SK-N-SH (cell line): ENCODE measurements around the gene CABP4. TPM values are rescaled to one million over a fixed set of nuclear protein-coding genes. Genes with fewer than 3 reads are reported as not detected.

Source experiments
- CTCF ChIA-PET: fragments of 300-600, 350-600 bp; formaldehyde crosslinking; extraction: SDS; loops from one replicate; lab custom pipeline; 2021; lab: Yijun Ruan, JAX
- POLR2A ChIA-PET: fragments of 350-600 bp; sonication (Branson Sonifier 250); formaldehyde crosslinking; extraction: SDS; loops from one replicate; lab custom pipeline; 2020; ENCODE audit warnings: antibody characterized with exemption, inconsistent platforms; lab: Yijun Ruan, JAX
- DNase-seq: peaks from one replicate; pipeline ENCODE4 v3.0.0; 2012
- H2AFZ ChIP-seq: fragments of 200-600 bp; sonication (generic); 2 replicates; pipeline ENCODE4 v1.8.1; 2016; ENCODE audit warnings: antibody characterized with exemption, mild to moderate bottlenecking, low read depth
- H3F3A ChIP-seq: fragments of 200-600 bp; sonication (generic); replicated peaks from 2 replicates; pipeline ENCODE3; 2016; ENCODE audit warnings: antibody characterized with exemption, mild to moderate bottlenecking; ENCODE audit not compliant: insufficient read depth
- H3K27ac ChIP-seq, 2 experiments: fragments of 200-500 bp in 1 of 2; fragments of 200-600 bp in 1 of 2; sonication (Bioruptor generic) in 1 of 2; sonication (generic), shearing (Covaris generic) in 1 of 2; 2 replicates each; pipeline versions ENCODE4 v1.5.1 to v1.6.1; 2014 to 2016; ENCODE audit warnings: low read depth in 2 of 2, inconsistent platforms in 1 of 2, low read length in 1 of 2, mild to moderate bottlenecking in 1 of 2, mixed read lengths in 1 of 2
- H3K27me3 ChIP-seq: fragments of 200-600 bp; sonication (generic), shearing (Covaris generic); 2 replicates; pipeline ENCODE4 v1.6.1; 2016; ENCODE audit warnings: mixed run types; ENCODE audit not compliant: insufficient read depth
- H3K36me3 ChIP-seq, 2 experiments: fragments of 200-500 bp in 1 of 2; fragments of 200-600 bp in 1 of 2; sonication (Bioruptor generic) in 1 of 2; sonication (generic) in 1 of 2; replicated peaks in 1 of 2; 2 replicates each; pipeline versions ENCODE3 to v1.5.1; 2014 to 2016; ENCODE audit warnings: low read length in 1 of 2, mild to moderate bottlenecking in 1 of 2; ENCODE audit not compliant: insufficient read depth in 2 of 2, control insufficient read depth in 1 of 2
- H3K4me1 ChIP-seq, 2 experiments: fragments of 200-500 bp in 1 of 2; fragments of 200-600 bp in 1 of 2; sonication (Bioruptor generic) in 1 of 2; sonication (generic), shearing (Covaris generic) in 1 of 2; 2 replicates each; pipeline versions ENCODE4 v1.5.1 to v1.6.1; 2014 to 2016; ENCODE audit warnings: low read depth in 1 of 2, low read length in 1 of 2, mixed run types in 1 of 2; ENCODE audit not compliant: insufficient read depth in 2 of 2, control insufficient read depth in 1 of 2
- H3K4me2 ChIP-seq: fragments of 200-600 bp; sonication (generic), shearing (Covaris generic); 2 replicates; pipeline ENCODE4 v1.6.1; 2017; ENCODE audit warnings: mixed run types
- H3K4me3 ChIP-seq, 2 experiments: fragments of 200-500 bp in 1 of 2; fragments of 200-600 bp in 1 of 2; sonication (Bioruptor generic) in 1 of 2; sonication (generic), shearing (Covaris generic) in 1 of 2; 2 replicates each; pipeline versions ENCODE4 v1.5.1 to v1.8.1; 2014 to 2016; ENCODE audit warnings: low read depth in 2 of 2, inconsistent platforms in 1 of 2, low read length in 1 of 2, mild to moderate bottlenecking in 1 of 2, mixed read lengths in 1 of 2, moderate library complexity in 1 of 2
- H3K79me2 ChIP-seq: fragments of 200-600 bp; sonication (generic); 2 replicates; pipeline ENCODE4 v1.8.1; 2017; ENCODE audit warnings: mild to moderate bottlenecking; ENCODE audit not compliant: insufficient read depth
- H3K9ac ChIP-seq: fragments of 200-600 bp; sonication (generic); 2 replicates; pipeline ENCODE4 v1.6.1; 2017; ENCODE audit warnings: mixed run types
- H3K9me2 ChIP-seq: fragments of 200-600 bp; sonication (generic); 2 replicates; pipeline ENCODE4 v1.6.1; 2017; ENCODE audit warnings: mixed run types
- H3K9me3 ChIP-seq: fragments of 200-600 bp; sonication (generic); 2 replicates; pipeline ENCODE4 v1.6.1; 2017; ENCODE audit warnings: mixed run types, mild to moderate bottlenecking, moderate library complexity
- H4K20me1 ChIP-seq: fragments of 200-600 bp; sonication (generic); 2 replicates; pipeline ENCODE4 v1.6.1; 2017; ENCODE audit warnings: mild to moderate bottlenecking, mixed run types; ENCODE audit not compliant: insufficient read depth
- EP300 ChIP-seq, 2 experiments: IDR thresholded peaks; 2 replicates each; pipeline versions ENCODE4 v1.4.0 to v1.6.1; 2012; ENCODE audit warnings: borderline replicate concordance in 1 of 2, low read depth in 1 of 2, low read length in 1 of 2
- GABPA ChIP-seq: IDR thresholded peaks from 2 replicates; pipeline ENCODE4 v1.4.0; 2012; ENCODE audit warnings: low read depth, mild to moderate bottlenecking
- GATA2 ChIP-seq: sonication (generic); formaldehyde crosslinking; IDR thresholded peaks from 2 replicates; pipeline ENCODE4 v1.5.0; 2020; ENCODE audit warnings: mild to moderate bottlenecking, missing genetic modification reagents
- JUND ChIP-seq: IDR thresholded peaks from 2 replicates; pipeline ENCODE4 v1.4.0; 2012
- MAX ChIP-seq: IDR thresholded peaks from 2 replicates; pipeline ENCODE4 v1.4.0; 2012; ENCODE audit warnings: low read depth
- MXI1 ChIP-seq: IDR thresholded peaks from 2 replicates; pipeline ENCODE4 v1.6.1; 2012; ENCODE audit warnings: mild to moderate bottlenecking, low read depth, low read length, improper control_type of control experiment
- NFIC ChIP-seq: IDR thresholded peaks from 2 replicates; pipeline ENCODE4 v1.4.0; 2012; ENCODE audit warnings: borderline replicate concordance
- RFX5 ChIP-seq: IDR thresholded peaks from 2 replicates; pipeline ENCODE4 v1.6.1; 2012; ENCODE audit warnings: mild to moderate bottlenecking, improper control_type of control experiment, low read length
- RXRA ChIP-seq: IDR thresholded peaks from 2 replicates; pipeline ENCODE4 v1.4.0; 2012; ENCODE audit warnings: low read depth, mild to moderate bottlenecking, borderline replicate concordance
- SMC3 ChIP-seq: IDR thresholded peaks from 2 replicates; pipeline ENCODE4 v1.6.1; 2012; ENCODE audit warnings: low read depth, low read length, improper control_type of control experiment
- TAF1 ChIP-seq: IDR thresholded peaks from 2 replicates; pipeline ENCODE4 v1.6.1; 2012; ENCODE audit warnings: low read depth, mild to moderate bottlenecking, low read length, moderate library complexity, borderline replicate concordance
- TCF12 ChIP-seq: IDR thresholded peaks from 2 replicates; pipeline ENCODE4 v1.4.0; 2012
- TEAD4 ChIP-seq: IDR thresholded peaks from 2 replicates; pipeline ENCODE4 v1.4.0; 2012; ENCODE audit warnings: mild to moderate bottlenecking, borderline replicate concordance; ENCODE audit not compliant: insufficient read depth
- USF1 ChIP-seq: IDR thresholded peaks from 2 replicates; pipeline ENCODE4 v1.4.0; 2012; ENCODE audit warnings: low read depth, borderline replicate concordance
- USF2 ChIP-seq: fragments of 150-350 bp; IDR thresholded peaks from 2 replicates; pipeline ENCODE4 v1.6.1; 2017; ENCODE audit warnings: antibody characterized with exemption, low read length, low read depth, borderline replicate concordance
- YY1 ChIP-seq: IDR thresholded peaks from 2 replicates; pipeline ENCODE4 v1.4.0; 2012; ENCODE audit warnings: low read depth, mild to moderate bottlenecking
- ZBTB33 ChIP-seq: IDR thresholded peaks from 2 replicates; pipeline ENCODE4 v1.4.0; 2012; ENCODE audit warnings: low read depth, borderline replicate concordance
- WGBS: methylation state at CpG from one replicate; pipeline ENCODE4 v1.1.6; 2017; ENCODE audit warnings: low lambda C conversion rate; 5-methylcytosine and 5-hydroxymethylcytosine counted together
- polyA plus RNA-seq, 3 experiments: library from polyadenylated mRNA; depleted of rRNA; stranded (reverse); fragments of >200 nt; gene quantifications; 2 replicates each; pipeline ENCODE4 v1.2.3, GENCODE V29; 2012

Gene CABP4
- polyA plus RNA-seq, 1 of the 3 experiments (the other 2 are of a cell fraction): not detected

GRCh38 chr11:67470337-67471002, 15.3 kb downstream of the CABP4 start:
- CTCF ChIA-PET: interaction anchor here (0.9 to 3.4 kb wide), 5 partner anchors 32 to 93 kb away, joined by 3 to 32 read pairs (median 8); partner anchors contain the start of gene PPP1CA
- POLR2A ChIA-PET: interaction anchor here (1.3 to 1.9 kb wide), 2 partner anchors 13 to 79 kb away, joined by 5 to 6 read pairs; partner anchors contain the start of genes AIP and RAD9A
- Histone ChIP-seq H3F3A (peaks cover 10% of the 10 kb centered on the region), H3K9me3 (no peaks in the 10 kb centered on the region), H3K4me3 (no peak overlapping the region), H3K36me3 (no peaks in the 10 kb centered on the region), H3K27ac (no peak overlapping the region), H3K79me2 (peaks cover 7% of the 10 kb centered on the region; the same call in 1 of the 2 replicates), H3K9ac (no peak overlapping the region), H3K27me3 (no peaks in the 10 kb centered on the region), H4K20me1 (no peaks in the 10 kb centered on the region), H3K4me2 (no peak overlapping the region), H3K9me2 (no peaks in the 10 kb centered on the region), H3K4me1 (peaks cover 0 to 22% of the 10 kb centered on the region in 2 experiments; a peak in 1 of 4 replicates), H2AFZ (no peak overlapping the region)
- DNase-seq: no peak
- 88% methylated on average over 8 of the region's 8 CpGs for WGBS
- TF ChIP-seq TEAD4 (no peak), GATA2 (no peak), NFIC (no peak), RXRA (no peak), RFX5 (no peak), SMC3 (no peak), EP300 (IDR thresholded peaks at IDR 0.05; ENCODE audit: borderline replicate concordance in 1 of 2, low read depth in 1 of 2, low read length in 1 of 2) (no peak), TAF1 (no peak), TCF12 (no peak), YY1 (no peak), USF1 (no peak), MXI1 (no peak), MAX (no peak), ZBTB33 (no peak), GABPA (no peak), USF2 (no peak), JUND (no peak)
